G401.6 (cell line): ENCODE results near the gene OSBPL5.
"Not testable (repeated sequence)": the region's sequence is repeated elsewhere in the genome, so short reads cannot be mapped to it uniquely, and the experiment has no call there.

ENCODE experiments used
- FAIRE-seq: peaks from 2 replicates; lab custom pipeline; 2012; peaks lifted over from hg19 to GRCh38; lab: Jason Lieb, UNC

OSBPL5 gene

DNA sequence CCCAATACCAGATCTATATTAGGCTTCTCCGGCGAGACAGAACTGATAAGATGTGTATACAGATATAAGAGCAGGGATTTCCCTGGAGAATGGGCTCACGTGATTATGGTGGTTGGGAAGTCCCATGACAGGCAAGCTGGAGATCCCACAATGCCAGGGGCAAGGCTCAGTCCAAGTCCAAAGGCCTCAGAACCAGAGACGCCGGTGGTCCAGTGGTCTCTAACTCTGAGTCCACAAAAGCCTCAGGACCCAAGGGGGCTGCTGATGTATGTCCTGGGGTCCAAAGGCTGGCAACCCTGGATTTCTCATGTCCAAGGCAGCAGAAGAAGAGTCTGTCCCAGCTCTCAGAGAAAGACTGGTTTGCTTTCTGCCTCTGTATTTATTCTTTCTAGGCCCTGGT lies 15.8 kb upstream of the OSBPL5 start:
- FAIRE-seq = no peak

DNA sequence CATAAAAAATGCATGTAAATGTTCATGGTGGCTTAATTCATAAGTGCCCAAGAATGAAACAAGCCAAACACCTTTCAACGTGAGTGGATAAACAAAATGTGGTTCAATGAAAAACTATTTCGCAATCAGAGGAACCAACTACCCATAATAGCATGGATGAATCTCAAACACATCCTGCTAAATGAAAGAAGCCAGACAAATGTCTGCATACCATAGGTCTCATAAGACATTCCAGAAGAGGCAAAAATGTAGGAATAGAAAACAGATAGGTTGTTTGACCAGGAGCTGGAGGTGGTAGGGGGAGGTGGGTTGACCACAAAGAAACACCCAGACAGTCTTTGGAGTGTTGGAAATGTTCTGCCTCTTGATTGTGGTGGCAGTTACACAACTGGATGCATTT lies 13.2 kb upstream of the OSBPL5 start:
- FAIRE-seq = no peak

DNA sequence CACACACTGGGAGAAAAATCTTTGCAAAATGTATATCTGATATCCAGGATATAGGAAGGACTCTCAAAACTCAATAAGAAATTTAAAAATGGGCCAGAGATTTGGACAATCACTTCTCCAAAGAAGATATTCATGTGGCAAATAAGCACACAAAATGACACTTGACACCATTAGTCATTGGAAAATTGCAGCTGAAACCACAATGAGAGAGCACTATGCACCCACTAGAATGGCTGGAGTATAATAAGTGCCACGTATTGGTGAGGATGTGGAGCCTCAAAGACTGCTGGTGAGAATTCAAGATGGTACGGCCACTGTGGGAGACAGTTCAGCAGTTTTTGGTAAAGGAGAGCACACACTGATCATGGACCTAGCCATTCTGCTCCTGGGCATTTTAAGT lies 12.8 kb upstream of the OSBPL5 start:
- FAIRE-seq = no peak

DNA sequence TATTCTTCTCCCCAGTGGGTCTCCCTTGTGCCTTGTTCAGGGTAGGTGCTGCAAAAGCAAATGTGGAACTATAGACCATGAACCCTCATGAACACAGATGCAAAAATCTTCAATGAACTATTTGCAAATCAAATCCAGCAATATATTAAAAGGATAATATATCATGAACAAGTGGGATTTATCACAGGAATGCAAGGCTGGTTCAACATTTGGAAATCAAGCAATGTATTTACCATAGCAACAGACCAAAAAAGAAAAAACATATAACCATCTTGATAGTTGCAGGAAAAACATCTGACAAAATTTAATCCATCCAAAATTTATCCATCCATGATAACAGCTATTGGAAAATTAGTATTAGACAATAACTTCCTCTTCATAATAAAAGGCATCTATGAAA lies 11.4 kb upstream of the OSBPL5 start:
- no peak for FAIRE-seq

DNA sequence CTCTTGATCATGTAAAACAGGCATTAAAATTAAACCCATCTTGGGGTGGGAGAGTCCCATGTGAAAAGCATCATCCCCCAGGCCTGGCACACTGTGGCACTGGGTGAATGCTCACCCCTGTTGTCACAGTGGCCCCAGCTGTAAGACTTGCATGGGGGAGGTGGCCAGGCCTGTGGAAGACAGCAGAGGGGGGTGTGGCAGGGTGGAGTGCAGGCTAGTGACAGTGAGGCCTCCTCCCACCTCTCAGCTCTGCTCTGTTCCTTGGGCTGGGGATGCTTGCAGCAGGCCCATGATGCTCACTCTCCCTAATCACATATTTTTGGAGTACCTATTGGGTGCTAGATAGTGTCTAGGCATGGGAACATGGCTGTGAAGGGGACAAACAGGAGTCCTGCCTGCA lies 10.1 kb upstream of the OSBPL5 start:
- FAIRE-seq = no peak

DNA sequence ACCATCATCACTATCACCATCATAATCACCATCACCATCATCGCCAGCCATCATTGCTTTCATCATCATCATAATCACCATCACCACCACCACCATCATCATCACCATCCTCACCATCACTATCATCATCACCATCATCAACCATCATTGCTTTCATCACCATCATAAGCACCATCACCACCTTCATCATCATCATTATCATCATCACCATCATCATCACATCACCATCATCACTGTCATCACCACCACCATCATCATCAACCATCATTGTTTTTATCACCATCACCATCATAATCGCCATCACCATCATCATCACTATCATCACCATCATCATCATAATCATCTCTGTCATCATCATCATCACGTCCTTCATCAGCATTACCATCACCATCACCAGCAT lies 9.3 kb upstream of the OSBPL5 start:
- no peak for FAIRE-seq

DNA sequence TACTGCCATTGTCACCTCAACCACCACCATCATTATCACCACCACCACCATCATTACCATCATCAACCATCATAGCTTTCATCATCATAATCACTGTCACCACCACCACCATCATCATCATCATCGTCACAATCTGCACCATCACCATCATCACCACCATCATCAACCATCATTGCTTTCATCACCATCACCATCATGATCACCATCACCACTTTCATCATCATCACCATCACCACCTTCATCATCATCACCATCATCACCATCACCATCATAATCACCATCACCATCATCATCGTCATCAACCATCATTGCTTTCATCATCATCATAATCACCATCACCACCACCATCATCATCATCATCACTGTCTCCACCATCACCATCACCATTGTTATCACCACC lies 8.7 kb upstream of the OSBPL5 start:
- FAIRE-seq = no peak

DNA sequence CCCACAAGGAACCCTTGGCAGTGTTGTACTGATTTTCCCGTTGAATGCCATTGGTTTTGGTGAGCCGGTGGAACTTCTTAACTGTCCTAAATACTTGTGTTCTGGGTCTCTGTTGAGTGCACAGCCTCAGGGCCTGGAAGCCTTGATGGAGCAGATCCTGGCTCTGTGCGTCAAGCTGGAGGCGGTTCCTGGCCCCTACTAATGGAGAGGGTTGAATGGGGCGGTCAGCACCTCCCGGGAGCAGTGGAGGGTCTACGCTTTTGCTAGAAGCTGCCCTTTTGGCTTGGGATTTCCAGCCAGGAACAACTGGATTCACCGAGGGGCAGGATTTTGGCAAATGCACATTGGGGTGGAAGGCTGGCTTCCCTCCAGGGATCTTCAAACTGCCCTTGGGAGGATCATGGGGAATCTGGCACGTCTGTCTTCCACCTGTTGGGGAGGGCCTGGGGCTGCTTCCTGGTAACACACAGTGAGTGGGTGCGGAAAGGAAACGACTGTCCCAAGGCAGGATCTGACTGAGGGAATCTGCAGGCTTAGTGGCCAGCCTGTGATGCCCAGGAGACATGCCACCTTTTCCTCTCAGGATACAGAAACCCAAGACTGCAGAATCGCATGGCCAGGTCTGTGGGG lies 6.9 kb upstream of the OSBPL5 start:
- FAIRE-seq = no peak

DNA sequence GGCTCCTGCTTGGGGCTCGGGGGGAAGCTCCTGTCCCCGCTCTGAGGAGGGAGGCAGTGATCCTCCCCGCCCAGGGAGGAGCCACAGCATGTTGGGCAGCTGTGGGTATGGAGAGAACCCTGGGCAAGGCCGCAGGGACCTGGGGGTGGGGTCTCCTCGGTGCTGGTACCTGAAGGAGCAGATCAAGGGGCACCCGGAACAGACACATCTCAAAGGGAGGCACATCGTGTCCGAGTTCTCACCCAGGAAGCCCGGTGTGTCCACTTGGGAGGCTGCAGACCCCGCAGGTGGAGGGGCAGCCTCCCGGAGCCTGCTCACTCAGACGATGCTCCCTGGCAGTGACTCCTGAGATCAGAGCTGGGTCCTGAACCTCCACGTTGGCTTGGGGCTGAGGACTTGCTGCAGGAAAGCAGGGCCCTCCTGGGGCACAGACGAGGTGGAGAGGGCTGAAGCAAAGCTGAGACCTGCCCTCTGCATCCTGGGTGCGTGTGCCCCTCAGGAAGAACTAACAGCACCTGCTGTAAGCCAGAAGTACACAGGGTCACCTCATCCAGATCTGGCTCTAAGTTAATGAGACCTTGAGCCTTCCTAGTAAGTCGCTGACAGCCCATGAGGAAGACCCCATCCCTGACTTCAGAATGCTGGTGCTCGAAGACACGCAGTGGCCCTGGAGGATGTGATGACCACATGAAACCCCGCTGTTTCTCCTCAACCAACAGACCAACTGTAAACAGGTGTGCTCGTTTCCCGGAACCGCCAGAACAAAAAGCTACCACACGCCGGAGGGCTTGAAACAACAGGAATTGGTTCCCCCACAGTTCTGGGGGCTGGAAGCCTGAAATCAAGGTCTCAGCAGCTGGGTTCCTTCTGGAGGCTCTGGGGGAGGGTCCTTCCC lies 5.9 kb upstream of the OSBPL5 start:
- FAIRE-seq = no peak

DNA sequence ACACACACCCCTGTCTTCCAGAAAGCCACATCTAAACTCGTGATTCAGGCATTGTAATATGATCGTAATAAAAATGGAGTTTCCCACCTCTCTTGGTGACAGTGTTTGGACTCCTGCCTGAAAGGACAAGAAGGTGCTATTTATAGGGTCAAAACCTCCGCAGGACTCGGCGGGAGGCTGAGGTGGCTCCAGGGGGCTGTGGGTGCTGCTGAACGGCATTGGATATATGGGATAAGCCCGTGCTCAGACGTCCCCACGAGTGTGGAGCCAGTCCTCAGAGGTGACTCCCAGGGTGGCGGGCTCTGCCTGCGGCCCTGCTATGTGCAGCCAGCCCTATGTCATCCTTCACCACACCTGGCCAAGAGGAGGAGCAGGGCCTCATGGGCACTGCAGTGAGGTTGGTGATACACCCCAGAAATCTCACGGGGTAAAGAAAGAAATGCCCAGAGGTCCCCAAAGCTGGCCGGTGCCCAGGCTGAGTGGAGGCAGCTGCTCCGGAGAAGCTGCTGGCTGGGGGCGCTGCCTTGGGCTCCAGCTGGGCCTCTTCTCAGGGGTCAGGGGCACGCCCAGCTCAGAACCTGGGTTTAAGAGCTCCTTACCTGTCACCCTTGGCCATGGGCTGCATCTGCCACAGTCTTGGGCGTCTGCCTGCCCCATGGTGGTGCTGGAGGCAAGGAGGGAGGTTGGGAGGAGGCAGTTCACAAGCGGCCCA lies 5.1 kb upstream of the OSBPL5 start:
- no peak for FAIRE-seq

DNA sequence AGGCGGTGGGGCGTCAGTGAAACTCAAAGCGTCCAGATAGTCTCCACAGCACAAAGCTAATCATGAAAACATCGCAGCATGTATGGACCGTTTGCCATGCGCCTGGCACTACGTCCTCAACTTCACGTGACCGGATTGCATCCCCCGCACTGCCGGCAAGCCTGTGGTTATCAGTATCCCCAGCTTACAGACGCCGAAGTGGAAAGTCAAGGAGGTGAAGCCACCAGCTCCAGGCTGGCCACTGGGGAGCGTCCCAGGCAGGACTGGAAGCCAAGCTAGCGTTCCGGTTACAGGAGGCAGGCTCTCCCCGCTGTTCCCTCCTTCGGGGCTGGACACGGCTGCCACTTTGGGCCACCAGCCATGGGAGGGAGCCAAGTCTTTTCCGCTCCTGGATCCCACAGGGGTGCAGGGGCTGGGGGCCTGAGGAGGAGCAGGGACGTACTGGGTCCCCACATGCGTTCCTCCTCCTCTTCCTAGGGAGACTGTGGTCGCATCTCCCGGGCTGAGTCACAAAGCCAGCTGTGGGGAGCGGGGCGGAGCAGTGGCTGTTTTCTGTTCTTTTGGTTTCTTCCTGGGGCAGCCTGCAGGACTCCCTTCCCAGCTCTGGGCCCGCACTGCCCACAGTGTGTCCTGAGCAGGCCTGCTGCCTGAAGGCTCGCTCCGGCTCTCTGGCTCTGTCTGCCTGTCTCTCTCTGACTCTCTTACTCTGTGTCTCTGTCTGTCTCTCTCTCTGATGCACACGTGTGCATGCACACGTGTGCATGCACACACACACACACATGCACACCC lies 4.3 kb upstream of the OSBPL5 start:
- FAIRE-seq = no peak

DNA sequence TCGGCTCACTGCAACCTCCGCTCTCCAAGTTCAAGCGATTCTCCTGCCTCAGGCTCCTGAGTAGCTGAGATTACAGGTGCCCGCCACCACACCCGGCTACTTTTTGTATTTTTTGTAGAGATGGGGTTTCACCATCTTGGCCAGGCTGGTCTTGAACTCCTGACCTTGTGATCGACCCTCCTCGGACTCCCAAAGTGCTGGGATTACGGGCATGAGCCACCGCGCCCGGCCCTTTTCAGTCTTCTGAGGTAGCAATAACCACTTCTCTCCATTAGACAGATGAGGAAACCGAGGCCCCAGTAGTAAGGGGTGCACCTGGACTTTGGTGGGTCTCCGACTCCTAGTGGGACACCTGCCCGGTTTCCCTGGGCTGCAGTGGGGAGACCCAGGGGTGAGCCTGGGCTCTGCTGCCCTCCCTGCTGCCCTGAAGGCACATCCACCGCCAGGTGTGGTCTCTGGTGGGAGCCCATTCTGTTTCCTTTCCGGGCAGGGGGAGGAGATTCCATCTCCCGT lies 3.7 kb upstream of the OSBPL5 start:
- not testable (repeated sequence) for FAIRE-seq

DNA sequence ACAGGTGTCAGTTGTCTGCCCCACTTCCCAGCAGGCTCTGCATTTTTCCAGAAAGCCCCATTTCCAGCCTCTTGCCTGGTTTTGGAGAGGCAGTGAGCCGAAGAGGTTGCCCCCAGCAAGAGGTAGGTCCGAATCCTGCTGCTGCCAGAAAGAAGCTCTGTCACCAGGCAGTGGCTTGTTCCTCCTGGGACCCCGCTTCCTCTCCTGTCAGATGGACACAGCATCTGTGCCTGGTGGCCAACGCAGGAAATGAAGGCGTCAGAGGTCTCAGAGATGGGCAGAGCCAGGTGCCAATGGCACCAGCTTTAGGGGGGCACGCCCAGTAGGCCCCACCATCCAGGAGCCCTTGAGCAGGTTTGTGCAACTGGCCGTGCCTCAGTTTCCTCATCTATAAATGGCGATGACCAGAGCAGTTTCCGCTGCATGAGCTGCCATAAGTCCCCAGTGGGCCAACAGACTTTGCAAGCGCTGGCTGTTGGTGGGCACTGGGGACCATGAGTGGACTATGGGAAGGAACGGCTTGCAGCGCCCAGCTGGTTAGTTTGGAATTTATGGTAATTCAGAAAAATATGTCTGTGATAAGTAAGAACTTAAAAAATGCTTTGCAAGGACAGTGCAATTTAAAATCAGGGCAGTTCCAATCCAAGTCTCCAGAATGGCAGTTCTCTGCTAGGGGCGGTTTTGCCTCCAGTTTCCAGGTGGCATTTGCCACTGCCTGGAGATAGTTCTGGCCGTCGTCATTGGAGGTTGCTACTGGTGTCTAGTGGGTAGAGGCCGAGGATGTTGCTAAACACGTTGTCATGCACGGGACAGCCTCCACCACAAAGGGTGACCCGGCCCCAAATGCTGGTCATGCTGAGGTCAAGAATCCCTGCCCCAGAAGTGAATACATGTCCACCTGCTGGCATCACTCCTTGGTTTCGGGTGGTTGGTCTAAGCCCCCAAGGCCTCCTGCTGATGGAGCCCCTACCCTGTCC lies 2.3 kb upstream of the OSBPL5 start:
- FAIRE-seq = no peak

DNA sequence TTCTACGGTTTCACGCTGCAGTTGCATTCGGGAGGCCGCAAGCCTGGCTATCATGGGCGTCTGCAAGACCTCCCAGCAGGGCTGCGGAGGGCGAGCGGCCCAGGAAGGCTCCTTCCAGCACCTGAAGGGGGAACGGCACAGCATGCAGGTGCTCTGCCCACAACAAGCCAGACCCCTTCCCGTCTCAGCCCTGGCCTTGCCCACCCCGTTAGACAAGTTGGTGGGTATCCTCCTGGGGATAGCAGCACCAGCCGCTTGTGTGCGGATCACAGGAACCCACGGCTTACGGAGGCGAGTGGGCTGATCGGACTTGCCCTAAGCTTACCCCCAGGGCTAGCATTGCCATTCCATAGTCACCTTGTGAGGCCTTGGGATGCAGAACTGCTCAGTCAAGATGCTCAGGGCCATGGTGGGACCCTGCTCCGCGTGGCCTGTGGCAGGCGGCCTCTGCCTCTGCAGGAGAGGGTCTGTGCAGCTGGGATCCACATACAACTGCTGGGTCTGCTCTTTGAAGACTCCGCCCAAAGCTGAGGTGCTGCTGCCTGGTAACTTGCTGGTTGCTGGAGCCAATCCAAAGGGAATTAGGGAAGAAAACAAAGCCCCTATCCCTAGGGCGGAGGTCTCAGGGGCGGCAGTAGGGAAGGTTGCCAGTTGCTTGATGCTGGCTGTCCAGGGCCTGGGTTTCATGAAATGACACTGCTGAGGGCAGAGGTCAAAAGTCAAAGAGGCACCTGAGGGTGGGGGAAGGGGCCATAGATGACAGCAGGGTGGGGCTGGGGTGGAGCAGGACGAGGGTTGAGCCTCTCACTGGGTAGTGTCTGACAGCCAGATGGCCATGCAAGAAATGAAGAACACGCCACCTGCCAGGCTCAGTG lies 1.4 kb upstream of the OSBPL5 start:
- FAIRE-seq = no peak

DNA sequence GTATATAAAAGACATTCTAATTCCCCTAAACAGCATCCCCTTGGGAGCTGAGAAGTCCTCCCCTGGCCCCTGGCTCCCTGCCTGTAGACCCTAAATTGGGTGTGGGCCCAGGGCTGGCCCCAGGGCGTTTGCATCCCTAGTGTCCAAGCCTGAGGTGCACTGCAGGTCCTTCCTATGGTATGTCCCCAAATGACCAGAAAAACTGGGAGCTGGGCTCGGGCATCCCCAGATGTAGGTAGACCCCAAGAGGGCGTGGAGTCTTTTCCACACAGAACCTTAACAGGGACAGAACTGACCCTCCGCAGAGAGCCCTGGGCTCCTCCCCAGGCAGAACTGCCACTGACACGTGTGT lies 782 bp upstream of the OSBPL5 start:
- FAIRE-seq = no peak

DNA sequence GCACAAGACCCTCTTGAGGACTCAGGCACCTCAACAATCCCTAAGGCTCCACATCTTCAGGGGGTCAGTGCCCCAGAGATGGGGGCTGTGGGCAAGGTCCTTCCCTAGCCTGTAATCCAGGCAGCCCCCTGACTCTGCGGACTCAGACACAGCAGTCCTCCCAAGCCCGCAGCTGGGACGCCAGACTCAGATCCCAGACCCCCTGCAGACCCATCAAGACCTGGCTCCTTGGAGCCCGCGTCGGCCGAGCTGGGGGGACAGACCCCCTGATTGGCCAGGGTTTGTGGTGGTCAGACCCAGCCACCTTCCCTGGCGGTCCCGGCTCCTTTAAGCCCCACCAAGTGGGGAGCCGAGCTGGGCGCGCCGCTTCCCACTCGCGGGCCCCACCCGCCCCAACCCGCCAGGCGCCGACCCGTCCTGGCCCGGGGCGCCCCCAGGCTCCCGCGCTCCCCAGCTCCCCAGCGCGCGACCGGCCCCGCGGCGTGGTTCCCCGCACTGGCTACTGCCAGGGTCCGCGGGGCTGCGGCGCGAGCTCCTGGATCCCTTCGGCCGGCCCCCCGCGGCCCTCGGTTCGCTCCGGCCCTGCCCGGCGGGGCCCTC lies 458 bp downstream of the OSBPL5 start:
- FAIRE-seq = no peak

DNA sequence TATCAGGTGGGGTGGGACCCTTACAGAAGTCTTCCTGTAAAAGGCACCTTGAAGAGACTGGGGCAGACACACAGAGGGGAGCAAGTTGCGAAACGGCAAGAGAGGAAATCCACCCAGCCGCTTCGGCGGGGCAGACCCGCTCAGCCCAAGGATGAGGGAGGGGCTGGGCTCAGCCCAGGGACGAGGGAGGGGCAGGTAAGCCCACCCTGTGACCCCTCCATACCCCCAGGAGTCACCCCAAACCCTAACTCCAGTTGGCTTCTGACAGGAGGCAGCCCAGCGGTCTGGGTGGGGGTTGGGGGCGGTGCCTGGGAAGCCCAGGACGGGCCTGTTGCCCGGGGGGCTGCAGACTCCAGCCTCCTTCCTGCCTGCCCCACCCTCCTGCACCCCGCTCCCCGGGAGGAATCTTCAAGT lies 965 bp downstream of the OSBPL5 start:
- FAIRE-seq = no peak

DNA sequence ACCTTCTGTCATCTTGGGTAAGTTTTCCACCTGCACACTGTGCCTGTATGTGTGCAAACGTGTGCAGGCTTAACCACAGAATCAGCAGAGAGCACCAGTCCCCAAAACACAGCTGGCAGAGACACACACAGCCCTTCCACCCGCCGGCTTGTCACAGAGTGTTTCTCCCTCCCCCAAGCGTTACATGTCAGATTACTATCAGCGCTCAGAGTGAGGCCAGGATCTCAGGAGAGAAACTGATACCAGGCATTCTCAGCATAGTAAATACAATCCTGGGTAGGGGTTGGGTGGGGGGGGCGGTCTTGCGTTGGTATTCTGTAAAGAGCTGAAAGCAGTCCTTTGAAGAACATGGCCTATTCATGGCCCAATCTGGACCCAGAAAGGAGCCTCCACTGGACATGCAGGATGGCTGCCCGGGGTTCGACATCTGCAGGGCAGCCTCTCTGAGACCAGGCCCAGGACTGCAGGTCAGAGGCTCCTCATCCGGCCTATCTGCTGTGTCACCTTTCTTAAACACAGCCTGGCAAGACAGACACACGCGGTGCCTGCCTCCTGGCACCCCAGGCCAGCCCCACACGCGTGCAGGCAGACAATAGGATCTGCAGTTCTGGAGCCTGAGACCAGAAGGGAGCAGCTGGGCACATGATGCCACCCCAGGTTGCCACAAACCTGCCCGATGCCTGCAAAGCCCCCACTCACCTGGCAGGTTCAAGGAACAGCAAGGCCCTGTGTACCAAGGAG lies 1.7 kb downstream of the OSBPL5 start:
- FAIRE-seq = no peak
